Neural crest cell (in vitro differentiated cells): ENCODE data around the gene PIK3IP1. TPM values are rescaled to one million over a fixed set of nuclear protein-coding genes. Genes with fewer than 3 reads are reported as not detected.
A peak's percentile ranks its signal among the peaks of the same experiment; 100 is the strongest.

Experiments
- DNase-seq: peaks from one replicate; pipeline ENCODE4 v3.0.0; 2021; ENCODE audit warnings: low read depth, mixed read lengths, low spot score
- H3K27ac Mint-ChIP-seq: one replicate; pipeline ENCODE4 v1.8.0; 2021; ENCODE audit warnings: mild to moderate bottlenecking, mixed read lengths; ENCODE audit not compliant: unreplicated experiment
- H3K27me3 Mint-ChIP-seq: 2 replicates; pipeline ENCODE4 v1.8.0; 2021; ENCODE audit warnings: low read depth, mild to moderate bottlenecking, mixed read lengths
- H3K36me3 Mint-ChIP-seq: 2 replicates; pipeline ENCODE4 v1.8.0; 2021; ENCODE audit warnings: low read depth, mild to moderate bottlenecking, mixed read lengths
- H3K4me1 Mint-ChIP-seq: 2 replicates; pipeline ENCODE4 v1.8.0; 2021; ENCODE audit warnings: mixed read lengths
- H3K4me3 Mint-ChIP-seq: one replicate; pipeline ENCODE4 v1.8.0; 2021; ENCODE audit warnings: mild to moderate bottlenecking, mixed read lengths
- H3K9me3 Mint-ChIP-seq: 2 replicates; pipeline ENCODE4 v1.8.0; 2021; ENCODE audit warnings: mixed read lengths
- total RNA-seq: library from RNA; stranded (reverse); gene quantifications from 2 replicates; pipeline ENCODE4 v1.2.1, GENCODE V29; 2021
- TF ChIP-seq, protein P1 (sequence below): fragments of 200-600 bp; sonication (generic); conservative IDR thresholded peaks from 2 replicates; pipeline ENCODE4 v1.5.0; 2021; ENCODE audit warnings: antibody characterized with exemption, mild to moderate bottlenecking

PIK3IP1 gene
- total RNA-seq, 1 donor from 2014 or later = 1.8 TPM

DNA sequence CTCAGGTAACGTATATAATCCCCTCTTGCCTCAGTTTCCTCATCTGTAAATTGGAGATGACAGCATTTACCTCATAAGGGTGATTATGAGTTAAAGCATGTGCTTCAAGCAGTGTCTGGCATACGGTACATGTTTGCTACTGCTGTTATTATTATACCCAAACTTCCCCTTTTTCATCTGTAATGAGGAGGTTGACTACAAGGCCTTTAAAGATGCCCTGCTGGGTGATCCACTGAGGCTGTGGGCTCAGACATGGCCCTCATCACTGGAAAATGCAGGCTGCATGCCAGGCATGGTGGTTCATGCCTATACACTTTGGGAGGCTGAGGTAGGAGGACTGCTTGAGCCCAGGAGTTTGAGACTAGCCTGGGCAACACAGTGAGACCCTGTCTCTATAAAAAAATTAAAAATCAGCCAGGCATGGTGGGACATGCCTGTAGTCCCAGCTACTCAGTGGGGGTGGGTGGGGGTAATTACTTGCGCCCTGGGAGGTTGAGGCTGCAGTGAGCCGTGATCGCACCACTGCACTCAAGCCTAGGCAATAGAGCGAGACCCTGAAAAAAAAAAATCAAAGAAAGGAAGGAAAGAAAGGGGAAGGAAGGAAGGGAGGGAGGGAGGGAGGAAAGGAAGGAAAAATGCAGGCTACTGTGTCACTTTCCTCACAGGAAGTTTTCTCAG lies 4.3 kb downstream of the PIK3IP1 start:
- Mint-ChIP-seq H3K27me3 (peaks cover 17% of the 10 kb centered on the region), H3K36me3 (no peaks in the 10 kb centered on the region), H3K4me1 (peaks cover 36% of the 10 kb centered on the region), H3K9me3 (no peaks in the 10 kb centered on the region), H3K27ac (no peak overlapping the region), H3K4me3 (peak overlapping the region; percentile 41)
- TF ChIP-seq, protein P1, sequence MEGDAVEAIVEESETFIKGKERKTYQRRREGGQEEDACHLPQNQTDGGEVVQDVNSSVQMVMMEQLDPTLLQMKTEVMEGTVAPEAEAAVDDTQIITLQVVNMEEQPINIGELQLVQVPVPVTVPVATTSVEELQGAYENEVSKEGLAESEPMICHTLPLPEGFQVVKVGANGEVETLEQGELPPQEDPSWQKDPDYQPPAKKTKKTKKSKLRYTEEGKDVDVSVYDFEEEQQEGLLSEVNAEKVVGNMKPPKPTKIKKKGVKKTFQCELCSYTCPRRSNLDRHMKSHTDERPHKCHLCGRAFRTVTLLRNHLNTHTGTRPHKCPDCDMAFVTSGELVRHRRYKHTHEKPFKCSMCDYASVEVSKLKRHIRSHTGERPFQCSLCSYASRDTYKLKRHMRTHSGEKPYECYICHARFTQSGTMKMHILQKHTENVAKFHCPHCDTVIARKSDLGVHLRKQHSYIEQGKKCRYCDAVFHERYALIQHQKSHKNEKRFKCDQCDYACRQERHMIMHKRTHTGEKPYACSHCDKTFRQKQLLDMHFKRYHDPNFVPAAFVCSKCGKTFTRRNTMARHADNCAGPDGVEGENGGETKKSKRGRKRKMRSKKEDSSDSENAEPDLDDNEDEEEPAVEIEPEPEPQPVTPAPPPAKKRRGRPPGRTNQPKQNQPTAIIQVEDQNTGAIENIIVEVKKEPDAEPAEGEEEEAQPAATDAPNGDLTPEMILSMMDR = no peak
- DNase-seq = no peak

DNA sequence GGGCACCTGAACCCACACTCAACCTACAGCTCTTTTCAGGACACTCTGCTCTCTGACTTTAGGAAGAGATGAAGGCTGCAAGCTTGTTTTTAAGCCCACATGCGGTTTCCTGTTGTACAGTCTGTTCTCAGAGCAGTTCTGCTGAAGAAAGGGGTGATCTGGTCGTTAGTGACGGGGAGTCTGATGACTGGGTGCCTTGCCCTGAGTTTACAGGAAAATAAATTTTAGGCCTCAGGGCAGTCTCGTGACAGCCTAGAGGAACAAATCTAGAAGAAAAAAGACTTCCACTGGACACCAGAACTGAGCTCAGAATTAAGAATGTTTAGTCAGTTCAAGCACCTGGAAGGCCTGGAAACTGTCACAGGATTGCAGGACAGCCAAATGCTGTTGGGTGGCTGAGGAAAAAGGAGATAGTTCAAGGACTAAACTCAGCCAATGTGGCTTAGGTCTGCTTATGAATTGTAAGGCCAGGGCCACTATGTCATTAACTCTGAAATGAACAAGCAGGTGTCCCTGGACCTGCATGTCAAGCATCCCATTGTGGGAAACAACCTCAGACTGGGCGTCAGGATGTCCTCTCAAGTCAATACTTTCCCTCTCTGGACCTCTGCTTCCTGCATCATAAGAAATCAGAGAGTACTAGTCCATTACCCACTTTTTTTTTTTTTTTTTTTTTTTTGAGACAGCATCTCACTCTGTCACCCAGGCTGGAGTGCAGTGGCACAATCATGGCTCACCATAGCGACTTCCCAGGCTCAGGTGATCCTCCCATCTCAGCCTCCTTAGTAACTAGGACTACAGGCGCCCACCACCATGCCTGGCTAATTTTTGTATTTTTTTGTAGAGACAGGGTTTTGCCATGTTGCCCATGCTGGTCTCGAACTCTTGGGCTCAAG lies 5.7 kb downstream of the PIK3IP1 start:
- H3K9me3 Mint-ChIP-seq = no peaks in the 10 kb centered on the region
- peaks cover 25% of the 10 kb centered on the region for H3K4me1 Mint-ChIP-seq
- H3K36me3 Mint-ChIP-seq = no peaks in the 10 kb centered on the region
- TF ChIP-seq, protein P1 = no peak
- H3K27me3 Mint-ChIP-seq = peaks cover 10% of the 10 kb centered on the region
- DNase-seq = no peak
- no peak overlapping the region for H3K4me3 Mint-ChIP-seq
- H3K27ac Mint-ChIP-seq = no peak overlapping the region

DNA sequence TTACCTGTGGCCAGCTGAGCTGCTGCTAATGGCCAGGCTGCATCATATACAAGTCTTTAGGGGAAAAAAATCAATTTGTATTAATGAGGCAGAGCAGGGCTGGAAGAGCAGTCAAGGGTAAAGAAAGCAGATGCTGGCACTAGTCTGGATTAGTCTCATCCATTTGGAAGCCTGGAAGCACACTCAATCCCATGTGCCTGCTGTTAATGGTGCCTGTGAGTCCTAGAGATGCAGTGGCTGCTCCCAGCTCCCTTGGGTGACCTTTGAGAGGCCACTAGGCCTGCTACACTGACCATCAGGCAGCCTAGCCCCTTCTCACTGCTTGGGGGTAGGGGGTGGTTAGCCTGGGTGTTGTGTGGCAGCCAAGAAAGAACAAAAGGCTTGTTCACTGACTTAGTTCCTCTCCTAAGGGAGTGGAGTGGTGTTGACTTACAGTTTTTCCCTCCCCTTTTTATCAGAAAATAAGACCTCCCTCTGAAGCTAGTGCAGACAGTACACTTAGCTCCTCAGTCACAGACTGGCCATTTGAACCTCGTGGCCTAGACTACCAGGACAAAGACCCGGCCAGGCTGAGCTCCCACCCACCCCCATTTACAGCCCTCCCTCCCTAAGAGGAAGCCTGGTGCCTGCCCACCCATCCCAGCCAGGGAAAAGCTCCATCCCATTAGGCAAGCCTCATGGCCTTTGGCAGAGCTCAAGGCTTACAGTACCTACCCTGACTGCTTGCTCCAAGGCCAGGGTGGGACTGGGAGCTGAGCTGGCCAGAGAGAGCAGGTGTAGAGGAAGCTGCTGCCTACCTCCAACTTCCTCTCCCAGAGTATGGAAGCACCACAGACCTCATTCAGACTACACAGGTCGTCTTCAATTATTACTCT lies 7.8 kb downstream of the PIK3IP1 start:
- Mint-ChIP-seq H3K36me3 (no peaks in the 10 kb centered on the region), H3K4me3 (no peak overlapping the region), H3K27ac (peak overlapping the region; percentile 92), H3K4me1 (peaks cover 21% of the 10 kb centered on the region), H3K27me3 (no peaks in the 10 kb centered on the region), H3K9me3 (no peaks in the 10 kb centered on the region)
- TF ChIP-seq, protein P1 = no peak
- no peak for DNase-seq

DNA sequence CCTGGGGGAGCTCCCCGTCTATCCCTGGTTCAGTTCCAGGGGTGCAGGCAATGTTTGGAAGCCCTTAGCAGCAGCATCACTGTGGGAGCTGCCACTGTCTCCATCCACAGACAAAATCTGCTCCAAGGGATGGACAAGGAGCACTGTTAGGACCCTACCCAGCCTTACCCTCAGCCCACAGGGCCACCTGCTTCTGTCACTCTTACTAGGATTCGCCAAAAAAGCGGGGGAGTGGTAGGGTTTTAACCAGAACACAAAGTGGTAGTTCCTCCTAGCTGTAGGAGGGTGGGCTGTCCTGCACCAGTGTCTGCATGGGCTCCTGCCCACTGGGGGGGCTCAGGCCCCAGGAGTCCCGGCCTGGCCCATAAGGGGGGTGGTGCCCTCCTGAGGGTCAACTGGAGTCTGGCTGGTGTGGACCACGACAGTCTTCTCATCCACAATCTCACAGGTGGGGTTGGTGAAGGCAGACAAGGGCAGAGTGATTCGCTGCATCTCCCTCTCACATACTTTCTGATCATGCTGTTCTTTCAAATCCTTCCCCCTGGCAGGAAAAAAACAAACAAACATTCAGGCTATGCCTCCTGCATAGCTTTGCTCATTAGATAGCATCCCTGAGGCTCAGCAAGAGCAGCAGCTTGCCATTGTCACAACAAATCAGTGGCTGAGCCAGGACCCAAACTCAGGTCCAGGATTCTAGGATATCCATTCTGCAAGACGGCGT lies 9.4 kb downstream of the PIK3IP1 start:
- H3K27me3 Mint-ChIP-seq = no peaks in the 10 kb centered on the region

More for the DNA sequence above, 9.4 kb downstream of the PIK3IP1 start:
- Mint-ChIP-seq H3K36me3 (no peaks in the 10 kb centered on the region), H3K4me1 (peaks cover 21% of the 10 kb centered on the region), H3K27ac (peak overlapping the region; percentile 72), H3K4me3 (no peak overlapping the region), H3K9me3 (no peaks in the 10 kb centered on the region)
- TF ChIP-seq, protein P1 = no peak
- no peak for DNase-seq
